Measurements from ENCODE around the gene GJB6.

DNA sequence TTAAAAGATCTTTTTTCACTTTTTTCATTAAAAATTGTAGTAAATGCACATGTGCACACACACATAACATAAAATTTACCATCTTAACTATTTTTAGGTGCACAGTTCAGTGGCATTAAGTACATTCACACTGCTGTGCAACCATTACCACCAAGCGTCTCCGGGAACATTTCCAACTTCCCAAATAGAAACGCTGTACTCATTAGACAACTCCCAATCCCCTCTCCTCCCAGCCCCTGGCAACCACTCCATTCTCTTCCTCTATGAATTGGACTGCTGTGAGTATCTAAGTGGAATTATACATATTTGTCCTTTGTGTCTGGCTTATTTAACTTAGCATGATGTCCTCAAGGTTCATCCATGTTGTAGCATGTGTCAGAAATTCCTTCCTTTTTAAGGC lies 50.9 kb downstream of the GJB6 start:
- TF ChIP-seq BHLHE40 (IDR thresholded peaks at IDR 0.05; ENCODE audit: borderline replicate concordance) = no peak
- no peak for TF ChIP-seq HDGF (IDR thresholded peaks at IDR 0.05; ENCODE audit: borderline replicate concordance)
- TF ChIP-seq, protein P1, sequence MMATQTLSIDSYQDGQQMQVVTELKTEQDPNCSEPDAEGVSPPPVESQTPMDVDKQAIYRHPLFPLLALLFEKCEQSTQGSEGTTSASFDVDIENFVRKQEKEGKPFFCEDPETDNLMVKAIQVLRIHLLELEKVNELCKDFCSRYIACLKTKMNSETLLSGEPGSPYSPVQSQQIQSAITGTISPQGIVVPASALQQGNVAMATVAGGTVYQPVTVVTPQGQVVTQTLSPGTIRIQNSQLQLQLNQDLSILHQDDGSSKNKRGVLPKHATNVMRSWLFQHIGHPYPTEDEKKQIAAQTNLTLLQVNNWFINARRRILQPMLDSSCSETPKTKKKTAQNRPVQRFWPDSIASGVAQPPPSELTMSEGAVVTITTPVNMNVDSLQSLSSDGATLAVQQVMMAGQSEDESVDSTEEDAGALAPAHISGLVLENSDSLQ (IDR thresholded peaks at IDR 0.05) = no peak
- no peak for TF ChIP-seq FOXA1 (IDR thresholded peaks at IDR 0.05)
- TF ChIP-seq SUZ12 (IDR thresholded peaks at IDR 0.05) = no peak
- no peak for TF ChIP-seq FOXM1 (IDR thresholded peaks at IDR 0.05; ENCODE audit: borderline replicate concordance)
- no peak for TF ChIP-seq L3MBTL2 (conservative IDR thresholded peaks at IDR 0.05)
- no peak for TF ChIP-seq NFRKB (IDR thresholded peaks at IDR 0.05)
- TF ChIP-seq ZNF384 (IDR thresholded peaks at IDR 0.05) = no peak
- no peak for TF ChIP-seq ELF4 (IDR thresholded peaks at IDR 0.05)
- TF ChIP-seq SP1 (IDR thresholded peaks at IDR 0.05) = no peak
- TF ChIP-seq FOXK2 (IDR thresholded peaks at IDR 0.05) = no peak
- no peak for TF ChIP-seq TARDBP (IDR thresholded peaks at IDR 0.05)
- TF ChIP-seq CTBP1 (IDR thresholded peaks at IDR 0.05; ENCODE audit: borderline replicate concordance) = no peak

All from HEK293T (cell line).